HepG2 (cell line): Measurements from ENCODE around the gene C11orf24. TPM values are rescaled to one million over a fixed set of nuclear protein-coding genes. Genes with fewer than 3 reads are reported as not detected.

ENCODE experiments used
- ATAC-seq: fragments of 200-7000 bp; cut with Tn5 transposase; 3 replicates; pipeline ENCODE4 v1.9.1; 2020; ENCODE audit warnings: mild to moderate bottlenecking, moderate library complexity
- BruUV-seq: library from RNA; stranded (reverse); fragments of 400-500 nt; replicated peaks from 2 replicates; lab custom pipeline; 2021; lab: Mats Ljungman, UMichigan
- CTCF ChIA-PET: fragments of 300-600 bp; formaldehyde crosslinking; extraction: SDS; loops from one replicate; lab custom pipeline; 2021; ENCODE audit warnings: low total read pairs, inconsistent platforms, low intra/inter-chr PET ratio; lab: Yijun Ruan, JAX
- POLR2A ChIA-PET: fragments of 350-600 bp; sonication (Branson Sonifier 250); formaldehyde crosslinking; loops from one replicate; lab custom pipeline; 2020; ENCODE audit warnings: antibody characterized with exemption, inconsistent platforms; lab: Yijun Ruan, JAX
- DNase-seq: peaks from one replicate; pipeline ENCODE4 v3.0.0-alpha.2; 2015; ENCODE audit warnings: low spot score
- FAIRE-seq: peaks from 3 replicates; lab custom pipeline; 2011; peaks lifted over from hg19 to GRCh38; lab: Jason Lieb, UNC
- H2AFZ ChIP-seq: one replicate; pipeline ENCODE4 v1.6.1; 2011; ENCODE audit warnings: low read length, inconsistent platforms
- H3K27ac ChIP-seq: fragments of 300-600 bp; 3 replicates; pipeline ENCODE4 v1.8.0; 2011; ENCODE audit warnings: mixed run types, mild to moderate bottlenecking, mixed read lengths, low read length, inconsistent platforms; ENCODE audit not compliant: insufficient read depth; ENCODE audit errors: extremely low read length
- H3K27me3 ChIP-seq, 2 experiments: fragments of 200-600 bp in 1 of 2; 2 replicates in 1 of 2; 3 replicates in 1 of 2; pipeline versions ENCODE4 v1.6.0 to v1.8.0; 2011; ENCODE audit warnings: low read length in 2 of 2, mild to moderate bottlenecking in 2 of 2, moderate library complexity in 2 of 2, inconsistent platforms in 1 of 2; ENCODE audit not compliant: insufficient read depth in 2 of 2, control insufficient read depth in 1 of 2
- H3K36me3 ChIP-seq, 2 experiments: fragments of 200-600 bp in 1 of 2; replicated peaks in 1 of 2; 2 replicates in 1 of 2; 3 replicates in 1 of 2; pipeline versions ENCODE4 v1.5.1 to v1.8.0; 2011; ENCODE audit warnings: low read length in 2 of 2, inconsistent platforms in 1 of 2; ENCODE audit not compliant: insufficient read depth in 2 of 2, control insufficient read depth in 1 of 2
- H3K4me1 ChIP-seq: 2 replicates; pipeline ENCODE4 v1.5.1; 2012; ENCODE audit warnings: low read length, inconsistent platforms; ENCODE audit not compliant: insufficient read depth
- H3K4me2 ChIP-seq: 2 replicates; pipeline ENCODE4 v1.6.0; 2011; ENCODE audit warnings: low read depth, low read length, inconsistent platforms
- H3K4me3 ChIP-seq, 3 experiments: fragments of 200-600 bp in 1 of 3; sonication (generic), shearing (Covaris generic) in 1 of 3; replicated peaks in 1 of 3; 2 replicates each; pipeline ENCODE4 v1.5.1; 2011 to 2016; ENCODE audit warnings: low read length in 3 of 3, inconsistent platforms in 2 of 3, low read depth in 2 of 3, mild to moderate bottlenecking in 2 of 3, control low read depth in 1 of 3, mixed read lengths in 1 of 3; ENCODE audit not compliant: insufficient read depth in 1 of 3
- H3K79me2 ChIP-seq: one replicate; pipeline ENCODE4 v1.6.1; 2011; ENCODE audit warnings: low read length, inconsistent platforms; ENCODE audit not compliant: insufficient read depth
- H3K9ac ChIP-seq: 2 replicates; pipeline ENCODE4 v1.6.0; 2011; ENCODE audit warnings: mild to moderate bottlenecking, low read depth, low read length, inconsistent platforms; ENCODE audit not compliant: insufficient read depth
- H3K9me3 ChIP-seq: 2 replicates; pipeline ENCODE4 v1.5.1; 2012; ENCODE audit warnings: mild to moderate bottlenecking, low read length
- H4K20me1 ChIP-seq: 2 replicates; pipeline ENCODE4 v1.6.0; 2011; ENCODE audit warnings: inconsistent platforms, mild to moderate bottlenecking, low read length, moderate library complexity; ENCODE audit not compliant: insufficient read depth
- ARNTL ChIP-seq: sonication (generic); formaldehyde crosslinking; IDR thresholded peaks from 2 replicates; pipeline ENCODE4 v1.4.0; 2020; ENCODE audit warnings: mild to moderate bottlenecking, missing genetic modification reagents
- ONECUT2 ChIP-seq: sonication (generic); formaldehyde crosslinking; IDR thresholded peaks from 2 replicates; pipeline ENCODE4 v1.4.0; 2020; ENCODE audit warnings: missing genetic modification reagents
- RAD21 ChIP-seq: fragments of 450-650 bp; formaldehyde crosslinking; IDR thresholded peaks from 2 replicates; pipeline ENCODE4 v1.5.0; 2020; ENCODE audit warnings: mild to moderate bottlenecking
- SMC3 ChIP-seq: IDR thresholded peaks from 2 replicates; pipeline ENCODE4 v1.6.1; 2011; ENCODE audit warnings: low read length, improper control_type of control experiment
- TRAFD1 ChIP-seq: sonication (generic); formaldehyde crosslinking; IDR thresholded peaks from 2 replicates; pipeline ENCODE4 v1.5.1; 2020; ENCODE audit warnings: missing genetic modification reagents, mild to moderate bottlenecking, borderline replicate concordance
- ZBTB26 ChIP-seq: IDR thresholded peaks from 2 replicates; pipeline ENCODE4 v1.6.1; 2016; ENCODE audit warnings: missing compliant biosample characterization, missing genetic modification reagents, borderline replicate concordance
- ZNF256 ChIP-seq: sonication (generic); formaldehyde crosslinking; conservative IDR thresholded peaks from 2 replicates; pipeline ENCODE4 v1.4.0; 2020; ENCODE audit warnings: missing genetic modification reagents
- ZNF292 ChIP-seq: sonication (generic); formaldehyde crosslinking; IDR thresholded peaks from 2 replicates; pipeline ENCODE4 v1.8.1; 2022; ENCODE audit warnings: mild to moderate bottlenecking, low read depth, missing genetic modification reagents, borderline replicate concordance
- ZNF614 ChIP-seq: IDR thresholded peaks from 2 replicates; pipeline ENCODE4 v1.6.1; 2018; ENCODE audit warnings: missing biosample characterization, missing genetic modification reagents, inconsistent platforms, borderline replicate concordance
- WGBS: methylation state at CpG from one replicate; pipeline ENCODE4 v1.1.6; 2017; ENCODE audit warnings: low lambda C conversion rate; 5-methylcytosine and 5-hydroxymethylcytosine counted together
- in situ Hi-C: cut with HindIII; loops from 2 replicates; pipeline ENCODE4 v1.10.0; 2017; ENCODE audit warnings: low pct_unique_long_range_greater_than_20kb; ENCODE audit not compliant: extremely low pct_ligation_motif_present
- intact Hi-C: fragments of 100-400 bp; cut with micrococcal nuclease; formaldehyde crosslinking; loops from one replicate; pipeline ENCODE4 v1.10.0; 2022; ENCODE audit not compliant: unreplicated experiment
- polyA plus RNA-seq, 8 experiments: library from polyadenylated mRNA; depleted of rRNA in 3 of 8; stranded (reverse) in 7 of 8; unstranded in 1 of 8; fragments of >200 nt; fragmentation: Illumina TruSeq in 4 of 8; extraction: Trizol in 4 of 8; gene quantifications; 2 replicates each; pipeline versions ENCODE4 v1.2.1 to v1.2.3, GENCODE V29; 2011 to 2016; ENCODE audit warnings: low read depth in 4 of 8, missing spikeins in 1 of 8, mixed read lengths in 1 of 8; ENCODE audit not compliant: insufficient read depth in 1 of 8
- total RNA-seq, 5 experiments: library from RNA; depleted of rRNA; stranded (reverse); fragments of >200 nt; fragmentation: Illumina TruSeq; extraction: Trizol; gene quantifications; 2 replicates each; pipeline ENCODE4 v1.2.3, GENCODE V29; 2016; ENCODE audit warnings: low read depth in 1 of 5
- TF ChIP-seq, protein P1 (sequence below): sonication (generic); formaldehyde crosslinking; conservative IDR thresholded peaks from 2 replicates; pipeline ENCODE4 v1.8.0; 2022; ENCODE audit warnings: mild to moderate bottlenecking, moderate library complexity, missing genetic modification reagents

The C11orf24 gene
- total and polyA plus RNA-seq, 2 of the 13 experiments (the other 11 are each of a cell fraction or from before 2014, with no cell fraction given): 52.9 to 55.5 TPM

- TF ChIP-seq TRAFD1 (no peak), ONECUT2 (CRISPR knock-in tag) (no peak), ZBTB26 (CRISPR knock-in tag) (no peak), SMC3 (no peak)
These were observed 40.5 kb upstream of the C11orf24 start, which contains the start of gene LRP5 (continued) for GRCh38 chr11:68312117-68312779.

DNA sequence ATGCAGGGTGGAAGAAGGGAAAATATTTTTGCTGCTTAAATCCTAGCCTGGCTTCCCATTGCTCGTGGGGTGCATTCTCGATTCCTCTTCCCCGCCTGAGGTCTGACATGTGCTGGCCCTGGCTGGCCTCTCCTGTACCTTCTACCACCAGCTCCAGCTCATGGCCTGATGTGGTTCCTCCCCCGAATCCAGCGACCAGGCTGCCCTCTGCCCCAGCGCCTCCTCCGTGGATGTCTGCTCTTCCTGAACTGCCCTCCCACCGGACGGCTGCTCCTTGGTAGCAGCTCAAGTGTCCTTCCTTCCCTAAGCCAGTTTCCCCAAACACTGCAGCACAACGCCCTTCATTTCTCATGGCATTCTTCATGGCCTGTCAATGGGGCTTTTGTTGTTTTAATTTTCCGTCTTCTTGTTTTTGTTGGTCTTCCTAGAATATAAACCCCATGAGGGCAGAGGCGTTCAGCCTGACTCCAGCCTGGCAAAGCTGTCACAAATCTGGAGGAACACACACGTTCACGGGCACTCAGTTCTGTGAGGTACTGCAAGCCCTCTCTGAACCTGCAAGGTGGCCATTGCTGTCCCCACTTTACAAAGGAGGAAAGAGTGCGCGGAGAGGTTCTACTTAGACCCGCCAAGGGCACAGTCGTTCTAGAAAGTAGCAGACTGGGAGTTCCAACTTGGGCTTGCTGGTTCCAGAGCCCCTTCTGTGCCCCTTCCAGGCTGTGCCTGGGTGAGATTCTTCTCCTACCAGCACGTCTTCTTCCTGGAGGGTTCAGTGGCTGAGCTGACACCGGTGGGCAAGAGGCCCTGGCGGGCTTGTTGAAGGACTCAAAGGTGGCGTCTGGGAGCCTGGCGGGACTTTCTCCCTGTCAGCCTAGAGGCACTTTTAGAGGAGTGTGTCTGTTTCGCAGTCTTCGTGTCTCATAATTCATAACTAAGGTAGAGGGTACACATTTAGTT, 39.7 kb upstream of the C11orf24 start:
- peaks cover 58% of the 10 kb centered on the region for H3K4me1 ChIP-seq
- DNase-seq (no peak), ATAC-seq (no peak), FAIRE-seq (no peak)
- H3K79me2 ChIP-seq: peaks cover 35% of the 10 kb centered on the region
- H2AFZ ChIP-seq: no peak overlapping the region
- peak overlapping the region in 1 of 3 experiments; percentile 49; a peak in 1 of 6 replicates for H3K4me3 ChIP-seq
- intact Hi-C loops: no loop called here
- no peaks in the 10 kb centered on the region for H3K36me3 ChIP-seq
- POLR2A ChIA-PET: interaction anchor here (0.6 to 5.7 kb wide), 8 partner anchors 12 to 175 kb away, joined by 3 to 127 read pairs (median 3); partner anchors contain the start of gene C11orf24
- peaks cover 12% of the 10 kb centered on the region for H4K20me1 ChIP-seq
- peak overlapping the region; percentile 54; the same call in 1 of the 2 replicates for H3K4me2 ChIP-seq
- CTCF ChIA-PET: no interaction called here
- peak overlapping the region; percentile 60 for H3K9ac ChIP-seq
- H3K27ac ChIP-seq: peak overlapping the region; percentile 69
- BruUV-seq: no TSS peak
- in situ Hi-C loops: no loop called here
- no peaks in the 10 kb centered on the region; a peak in 1 of 5 replicates for H3K27me3 ChIP-seq
- no peaks in the 10 kb centered on the region for H3K9me3 ChIP-seq
- 86% methylated on average over 25 of the region's 25 CpGs for WGBS
- TF ChIP-seq ARNTL (CRISPR knock-in tag) (no peak), ZNF256 (CRISPR knock-in tag) (no peak), ZNF292 (CRISPR knock-in tag) (0 out of 2 replicates have a peak, but pooled peaks have one; percentile 26), ZNF614 (CRISPR knock-in tag) (no peak), RAD21 (CRISPR knock-in tag) (no peak)
- TF ChIP-seq, protein P1, sequence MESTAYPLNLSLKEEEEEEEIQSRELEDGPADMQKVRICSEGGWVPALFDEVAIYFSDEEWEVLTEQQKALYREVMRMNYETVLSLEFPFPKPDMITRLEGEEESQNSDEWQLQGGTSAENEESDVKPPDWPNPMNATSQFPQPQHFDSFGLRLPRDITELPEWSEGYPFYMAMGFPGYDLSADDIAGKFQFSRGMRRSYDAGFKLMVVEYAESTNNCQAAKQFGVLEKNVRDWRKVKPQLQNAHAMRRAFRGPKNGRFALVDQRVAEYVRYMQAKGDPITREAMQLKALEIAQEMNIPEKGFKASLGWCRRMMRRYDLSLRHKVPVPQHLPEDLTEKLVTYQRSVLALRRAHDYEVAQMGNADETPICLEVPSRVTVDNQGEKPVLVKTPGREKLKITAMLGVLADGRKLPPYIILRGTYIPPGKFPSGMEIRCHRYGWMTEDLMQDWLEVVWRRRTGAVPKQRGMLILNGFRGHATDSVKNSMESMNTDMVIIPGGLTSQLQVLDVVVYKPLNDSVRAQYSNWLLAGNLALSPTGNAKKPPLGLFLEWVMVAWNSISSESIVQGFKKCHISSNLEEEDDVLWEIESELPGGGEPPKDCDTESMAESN (CRISPR knock-in tag): 0 out of 2 replicates have a peak, but pooled peaks have one; percentile 43
